Nephron progenitor cell (in vitro differentiated cells): ENCODE data around the gene CLDN4.

Experiments used
- DNase-seq: peaks from one replicate; pipeline ENCODE4 v3.0.0; 2021
- H3K27ac Mint-ChIP-seq: 2 replicates; pipeline ENCODE4 v1.8.0; 2021; ENCODE audit warnings: mild to moderate bottlenecking, moderate library complexity, mixed read lengths
- H3K27me3 Mint-ChIP-seq: 2 replicates; pipeline ENCODE4 v1.8.0; 2021; ENCODE audit warnings: mild to moderate bottlenecking, low read depth, mixed read lengths; ENCODE audit not compliant: poor library complexity
- H3K36me3 Mint-ChIP-seq: 2 replicates; pipeline ENCODE4 v1.8.0; 2021; ENCODE audit warnings: low read depth, mixed read lengths
- H3K4me1 Mint-ChIP-seq: 2 replicates; pipeline ENCODE4 v1.8.0; 2021; ENCODE audit warnings: mixed read lengths
- H3K4me3 Mint-ChIP-seq: 2 replicates; pipeline ENCODE4 v1.8.0; 2021; ENCODE audit warnings: mild to moderate bottlenecking, moderate library complexity, mixed read lengths
- H3K9me3 Mint-ChIP-seq: 2 replicates; pipeline ENCODE4 v1.8.0; 2021; ENCODE audit warnings: mild to moderate bottlenecking, moderate library complexity, mixed read lengths
- CTCF ChIP-seq: fragments of 200-600 bp; sonication (generic); IDR thresholded peaks from 2 replicates; pipeline ENCODE4 v1.5.0; 2021; ENCODE audit warnings: antibody characterized with exemption

The CLDN4 gene

GRCh38 chr7:73839743-73840714 lies 9.2 kb downstream of the CLDN4 start:
- Mint-ChIP-seq H3K4me1 (peaks cover 35% of the 10 kb centered on the region), H3K9me3 (peaks cover 11% of the 10 kb centered on the region), H3K27ac (no peak overlapping the region), H3K36me3 (no peaks in the 10 kb centered on the region), H3K4me3 (no peak overlapping the region), H3K27me3 (peaks cover 8% of the 10 kb centered on the region)
- no peak for DNase-seq
- no peak for TF ChIP-seq CTCF

GRCh38 chr7:73840715-73841379 lies 10.1 kb downstream of the CLDN4 start:
- no peaks in the 10 kb centered on the region for H3K36me3 Mint-ChIP-seq
- H3K27ac Mint-ChIP-seq = no peak overlapping the region
- peaks cover 44% of the 10 kb centered on the region for H3K4me1 Mint-ChIP-seq
- peaks cover 8% of the 10 kb centered on the region for H3K27me3 Mint-ChIP-seq
- H3K4me3 Mint-ChIP-seq = peak overlapping the region; percentile 55
- no peak for DNase-seq
- no peak for TF ChIP-seq CTCF
- H3K9me3 Mint-ChIP-seq = peaks cover 11% of the 10 kb centered on the region

- Mint-ChIP-seq H3K4me3 (peak overlapping the region; percentile 83), H3K27me3 (peaks cover 8% of the 10 kb centered on the region), H3K4me1 (peaks cover 50% of the 10 kb centered on the region), H3K9me3 (peaks cover 11% of the 10 kb centered on the region), H3K36me3 (no peaks in the 10 kb centered on the region), H3K27ac (no peak overlapping the region)
- no peak for TF ChIP-seq CTCF
- no peak for DNase-seq
Observed at GRCh38 chr7:73841689-73842066, 10.9 kb downstream of the CLDN4 start.

- peak within 1 kb of the TSS; percentile 83 for H3K4me3 Mint-ChIP-seq
- peak within 1 kb of the TSS; percentile 83 for H3K27ac Mint-ChIP-seq
- peaks cover 8% of the 10 kb centered on the region for H3K27me3 Mint-ChIP-seq
- H3K36me3 Mint-ChIP-seq = no peaks in the 10 kb centered on the region
- peaks cover 10% of the 10 kb centered on the region for H3K9me3 Mint-ChIP-seq
- H3K4me1 Mint-ChIP-seq = peaks cover 50% of the 10 kb centered on the region
- no peak for TF ChIP-seq CTCF
- DNase-seq = peak; percentile 94
Observed at GRCh38 chr7:73842067-73842976, 11.5 kb downstream of the CLDN4 start, which contains the start of gene METTL27. TSS of gene METTL27 (minus strand) at chr7:73842516. CDS start at chr7:73842140, 376 bp downstream.

- DNase-seq = no peak
- no peak for TF ChIP-seq CTCF
- H3K27ac Mint-ChIP-seq = peak overlapping the region; percentile 23
- peaks cover 8% of the 10 kb centered on the region for H3K27me3 Mint-ChIP-seq
- H3K36me3 Mint-ChIP-seq = no peaks in the 10 kb centered on the region
- peaks cover 3% of the 10 kb centered on the region for H3K9me3 Mint-ChIP-seq
- H3K4me1 Mint-ChIP-seq = peaks cover 44% of the 10 kb centered on the region
- H3K4me3 Mint-ChIP-seq = peak overlapping the region; percentile 48
Observed at GRCh38 chr7:73844131-73844547, 13.3 kb downstream of the CLDN4 start.
